Activated CD4-positive, alpha-beta T cell treated with anti-CD3 and anti-CD28 coated beads for 36 hours (primary cell): ENCODE measurements around the gene TNFRSF18. TPM values are rescaled to one million over a fixed set of nuclear protein-coding genes. Genes with fewer than 3 reads are reported as not detected.

Experiments
- ATAC-seq: fragments of 200-7000 bp; cut with Tn5 transposase; one replicate; pipeline ENCODE4 v1.10.0; 2021; ENCODE audit warnings: mild to moderate bottlenecking, moderate library complexity
- CTCF ChIA-PET: fragments of 350-600 bp; sonication (Branson Sonifier 250); formaldehyde crosslinking; loops from one replicate; lab custom pipeline; 2021; ENCODE audit warnings: antibody characterized with exemption; lab: Charles Lee
- POLR2A ChIA-PET: fragments of 350-600 bp; sonication (Branson Sonifier 250); formaldehyde crosslinking; loops from one replicate; lab custom pipeline; 2021; ENCODE audit warnings: antibody characterized with exemption, inconsistent platforms; lab: Charles Lee
- DNase-seq: peaks from one replicate; pipeline ENCODE4 v3.0.0-alpha.2; 2020
- H3K27ac Mint-ChIP-seq: one replicate; pipeline ENCODE4 v1.8.0; 2021; ENCODE audit warnings: mixed read lengths
- H3K27me3 Mint-ChIP-seq: one replicate; pipeline ENCODE4 v1.8.0; 2021; ENCODE audit warnings: mixed read lengths
- H3K36me3 Mint-ChIP-seq: one replicate; pipeline ENCODE4 v1.8.0; 2021; ENCODE audit warnings: low read depth, mixed read lengths
- H3K4me1 Mint-ChIP-seq: one replicate; pipeline ENCODE4 v1.8.0; 2021; ENCODE audit warnings: mixed read lengths
- H3K4me3 Mint-ChIP-seq: one replicate; pipeline ENCODE4 v1.8.0; 2021; ENCODE audit warnings: mild to moderate bottlenecking, moderate library complexity, mixed read lengths
- H3K9me3 Mint-ChIP-seq: one replicate; pipeline ENCODE4 v1.8.0; 2021; ENCODE audit warnings: low read depth, mixed read lengths
- intact Hi-C, 2 experiments: fragments of 100-400 bp; cut with DNase I in 1 of 2; cut with micrococcal nuclease in 1 of 2; formaldehyde crosslinking; loops; one replicate each; pipeline versions ENCODE4 v1.14.2 to v1.15.1; 2022 to 2024; cut with DNase I, micrococcal nuclease
- microRNA-seq: library from miRNA; unstranded; fragments of <30 nt; microRNA quantifications from one replicate; pipeline ENCODE4 v1.2.0, GENCODE V29; 2021; ENCODE audit warnings: borderline replicate concordance
- total RNA-seq, 2 experiments: library from RNA; stranded (reverse); gene quantifications; one replicate each; pipeline ENCODE4 v1.2.3, GENCODE V29; 2021

The TNFRSF18 gene
- total RNA-seq, 2 experiments from 2014 or later = 95.0 to 164 TPM

DNA sequence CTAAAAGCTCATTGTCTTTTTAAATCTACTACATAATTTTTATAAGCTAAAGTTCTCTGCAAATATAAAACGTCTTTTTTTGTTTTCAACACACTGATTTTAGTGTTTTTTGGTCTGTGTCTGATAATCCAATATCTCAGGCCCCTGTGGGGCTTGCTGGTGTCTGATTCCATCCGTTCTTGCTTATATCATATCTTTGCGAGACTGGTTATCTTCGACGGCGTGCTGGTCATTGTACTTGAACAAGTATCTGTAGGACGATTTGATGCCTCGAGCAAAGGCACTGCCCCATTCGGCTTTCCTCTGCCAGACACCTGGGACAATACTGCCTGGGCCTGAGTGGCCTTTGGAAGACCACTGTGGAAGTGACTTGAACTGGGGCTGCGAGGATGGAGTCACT, 51.1 kb downstream of the TNFRSF18 start:
- no peaks in the 10 kb centered on the region for H3K4me1 Mint-ChIP-seq
- CTCF ChIA-PET = no interaction called here
- no peaks in the 10 kb centered on the region for H3K36me3 Mint-ChIP-seq
- peaks cover 23% of the 10 kb centered on the region for H3K9me3 Mint-ChIP-seq
- no peak overlapping the region for H3K4me3 Mint-ChIP-seq
- intact Hi-C loops = no loop called here
- peak overlapping the region; percentile 31 for H3K27ac Mint-ChIP-seq
- DNase-seq (no peak), ATAC-seq (no peak)
- POLR2A ChIA-PET = no interaction called here
- no peaks in the 10 kb centered on the region for H3K27me3 Mint-ChIP-seq

DNA sequence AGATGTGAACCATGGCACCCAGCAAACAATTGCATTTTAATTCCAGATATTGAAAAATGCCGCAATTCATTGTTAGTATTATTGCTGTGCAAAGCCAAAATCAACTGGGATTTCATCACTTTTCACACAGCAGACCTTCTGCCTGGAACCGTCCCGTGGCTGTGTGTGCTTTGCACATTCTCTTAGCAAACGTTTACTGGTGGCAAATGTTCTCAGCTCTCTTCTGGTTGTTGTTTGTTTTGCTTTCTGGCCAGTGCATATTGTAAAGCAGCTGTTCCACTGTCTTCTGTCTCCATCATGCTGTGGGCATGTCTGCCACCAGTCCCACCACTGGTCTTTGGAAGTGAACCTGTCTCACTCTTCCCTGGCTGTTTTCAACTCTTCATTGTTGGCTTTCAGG, 52.5 kb downstream of the TNFRSF18 start:
- Mint-ChIP-seq H3K27me3 (no peaks in the 10 kb centered on the region), H3K4me1 (no peaks in the 10 kb centered on the region), H3K36me3 (no peaks in the 10 kb centered on the region), H3K9me3 (peaks cover 23% of the 10 kb centered on the region), H3K4me3 (no peak overlapping the region), H3K27ac (no peak overlapping the region)
- POLR2A ChIA-PET = no interaction called here
- ATAC-seq = no peak
- CTCF ChIA-PET = no interaction called here
- intact Hi-C loops = no loop called here
- DNase-seq = no peak

Small RNA genes within 50 kb of the gene (microRNA-seq; reads per million reads assigned to microRNA genes)
- gene MIR200A = 5.6 reads per million, percentile 18 among the genes with 10 or more reads in this experiment
- gene MIR200B = 8.1 reads per million, percentile 24 among the genes with 10 or more reads in this experiment
- 14.1 reads per million, percentile 36 among the genes with 10 or more reads in this experiment for gene MIR429

Other genes starting within 250 kb of the TNFRSF18 start
- 100 to 1,000 TPM; 112 to 134 TPM for gene NOC2L, start 247.3 kb downstream of the TNFRSF18 start, total RNA-seq
- gene KLHL17, start 246.0 kb downstream of the TNFRSF18 start, total RNA-seq = 10 to 100 TPM; 16.8 to 21.7 TPM
- 1 to 10 TPM; 1.1 to 1.4 TPM for gene PLEKHN1, start 240.1 kb downstream of the TNFRSF18 start, total RNA-seq
- gene PERM1, start 224.5 kb downstream of the TNFRSF18 start, total RNA-seq = not detected
- gene HES4, start 206.5 kb downstream of the TNFRSF18 start, total RNA-seq = 1 to 10 TPM; 3.5 to 4.2 TPM
- gene ISG15, start 193.1 kb downstream of the TNFRSF18 start, total RNA-seq = 10 to 100 TPM; 30.5 to 51.7 TPM
- gene AGRN, start 186.5 kb downstream of the TNFRSF18 start, total RNA-seq = 10 to 100 TPM; 22.7 to 24.4 TPM
- not detected for gene RNF223, start 132.3 kb downstream of the TNFRSF18 start, total RNA-seq
- 10 to 100 TPM; 11.3 to 13.5 TPM for gene C1orf159, start 90.5 kb downstream of the TNFRSF18 start, total RNA-seq
- gene TTLL10, start 32.7 kb downstream of the TNFRSF18 start, total RNA-seq = not detected
- 100 to 1,000 TPM; 340 to 418 TPM for gene TNFRSF4, start 7.6 kb upstream of the TNFRSF18 start, total RNA-seq
- 100 to 1,000 TPM; 108 to 128 TPM for gene SDF4, start 25.4 kb upstream of the TNFRSF18 start, total RNA-seq
- 10 to 100 TPM in 1 of 2 experiments, 1 to 10 TPM in 1; 9.4 to 12.2 TPM for gene B3GALT6, start 25.6 kb upstream of the TNFRSF18 start, total RNA-seq
- 1 to 10 TPM; 1.1 to 1.6 TPM for gene C1QTNF12, start 40.1 kb upstream of the TNFRSF18 start, total RNA-seq
- 10 to 100 TPM; 57.4 to 60.2 TPM for gene UBE2J2, start 67.3 kb upstream of the TNFRSF18 start, total RNA-seq
- gene SCNN1D, start 73.8 kb upstream of the TNFRSF18 start, total RNA-seq = 1 to 10 TPM; 3.6 to 3.8 TPM
- gene ACAP3, start 101.3 kb upstream of the TNFRSF18 start, total RNA-seq = 10 to 100 TPM; 17.5 to 24.3 TPM
- gene PUSL1, start 102.0 kb upstream of the TNFRSF18 start, total RNA-seq = 10 to 100 TPM; 13.7 to 18.0 TPM
- 100 to 1,000 TPM; 117 to 151 TPM for gene INTS11, start 118.1 kb upstream of the TNFRSF18 start, total RNA-seq
- gene CPTP, start 118.2 kb upstream of the TNFRSF18 start, total RNA-seq = 10 to 100 TPM in 1 of 2 experiments, 1 to 10 TPM in 1; 9.9 to 11.4 TPM
- gene TAS1R3, start 124.7 kb upstream of the TNFRSF18 start, total RNA-seq = under 1 TPM; 0.28 to 0.41 TPM
- gene DVL1, start 142.8 kb upstream of the TNFRSF18 start, total RNA-seq = 10 to 100 TPM; 35.3 to 35.5 TPM
- gene MXRA8, start 152.0 kb upstream of the TNFRSF18 start, total RNA-seq = under 1 TPM; 0.25 to 0.49 TPM
- gene AURKAIP1, start 168.6 kb upstream of the TNFRSF18 start, total RNA-seq = 100 to 1,000 TPM in 1 of 2 experiments, 10 to 100 TPM in 1; 89.5 to 117 TPM
- gene CCNL2, start 192.7 kb upstream of the TNFRSF18 start, total RNA-seq = 10 to 100 TPM; 73.6 to 89.7 TPM
- gene MRPL20, start 200.7 kb upstream of the TNFRSF18 start, total RNA-seq = 100 to 1,000 TPM; 126 to 143 TPM
- gene ANKRD65, start 214.7 kb upstream of the TNFRSF18 start, total RNA-seq = not detected
- under 1 TPM; 0.56 to 0.78 TPM for gene VWA1, start 229.1 kb upstream of the TNFRSF18 start, total RNA-seq
- gene ATAD3C, start 243.1 kb upstream of the TNFRSF18 start, total RNA-seq = under 1 TPM; 0.30 to 0.39 TPM